Forelimb muscle (tissue), 1 donor: Measurements from ENCODE around the gene CROCC. TPM values are rescaled to one million over a fixed set of nuclear protein-coding genes. Genes with fewer than 3 reads are reported as not detected.
A peak's percentile ranks its signal among the peaks of the same experiment; 100 is the strongest.

Experiments used
- DNase-seq: peaks from one replicate; pipeline ENCODE4 v3.0.0-alpha.2; 2013; ENCODE audit warnings: low read depth
- polyA plus RNA-seq: library from polyadenylated mRNA; unstranded; fragments of 120-200 nt; gene quantifications from one replicate; pipeline ENCODE4 v1.2.1, GENCODE V29; 2013; ENCODE audit not compliant: insufficient read length

The CROCC gene
- polyA plus RNA-seq, 1 donor = 22.9 TPM

- DNase-seq = no peak
Measured at GRCh38 chr1:16986560-16986959, 64.8 kb downstream of the CROCC start.

- no peak for DNase-seq
Measured at GRCh38 chr1:16986962-16987361, 65.2 kb downstream of the CROCC start.

- no peak for DNase-seq
Measured at GRCh38 chr1:16988210-16988609, 66.5 kb downstream of the CROCC start.

GRCh38 chr1:16989676-16990391, 68.1 kb downstream of the CROCC start:
- no peak for DNase-seq

- DNase-seq = no peak
Measured at GRCh38 chr1:16991571-16991970, 69.8 kb downstream of the CROCC start.

GRCh38 chr1:16992102-16992501, 70.4 kb downstream of the CROCC start:
- DNase-seq = no peak

- no peak for DNase-seq
Measured at GRCh38 chr1:16992675-16993074, 70.9 kb downstream of the CROCC start.

- DNase-seq = no peak
Measured at GRCh38 chr1:16993521-16994038, 71.8 kb downstream of the CROCC start.

GRCh38 chr1:16996845-16997244, 75.1 kb downstream of the CROCC start:
- DNase-seq = no peak

- no peak for DNase-seq
Measured at GRCh38 chr1:16998589-16998988, 76.9 kb downstream of the CROCC start.

GRCh38 chr1:16999863-17000262, 78.1 kb downstream of the CROCC start:
- no peak for DNase-seq

GRCh38 chr1:17001760-17002523, 80.2 kb downstream of the CROCC start:
- no peak for DNase-seq

- DNase-seq = no peak
Measured at GRCh38 chr1:17002524-17002902, 80.8 kb downstream of the CROCC start.

GRCh38 chr1:17004466-17005364, 83.0 kb downstream of the CROCC start:
- DNase-seq = no peak

GRCh38 chr1:17005365-17005740, 83.6 kb downstream of the CROCC start:
- no peak for DNase-seq

GRCh38 chr1:17007121-17007520, 85.4 kb downstream of the CROCC start:
- DNase-seq = no peak

GRCh38 chr1:17008208-17008855, 86.6 kb downstream of the CROCC start:
- no peak for DNase-seq

- no peak for DNase-seq
Measured at GRCh38 chr1:17009706-17010105, 88.0 kb downstream of the CROCC start.

- no peak for DNase-seq
Measured at GRCh38 chr1:17011092-17011438, 89.3 kb downstream of the CROCC start.

GRCh38 chr1:17011439-17012307, 89.9 kb downstream of the CROCC start, which contains the start of gene ATP13A2:
TSS of gene ATP13A2 (minus strand) at chr1:17011928. CDS start at chr1:17011738, 190 bp downstream.
- DNase-seq = peak; percentile 16
